Inferior parietal cortex (tissue), 1 donor: ENCODE results near the gene FLT4.

Experiments
- DNase-seq: peaks from one replicate; pipeline ENCODE4 v3.0.0-alpha.2; 2016; ENCODE audit errors: extremely low spot score

Gene FLT4

GRCh38 chr5:180626661-180627385, 22.6 kb downstream of the FLT4 start:
- no peak for DNase-seq

- no peak for DNase-seq
Observed at GRCh38 chr5:180625791-180626660, 23.4 kb downstream of the FLT4 start.

- DNase-seq = no peak
Observed at GRCh38 chr5:180625125-180625790, 24.1 kb downstream of the FLT4 start.

- DNase-seq = no peak
Observed at GRCh38 chr5:180624587-180624986, 24.8 kb downstream of the FLT4 start.

- DNase-seq = no peak
Observed at GRCh38 chr5:180623844-180624243, 25.6 kb downstream of the FLT4 start.

- no peak for DNase-seq
Observed at GRCh38 chr5:180623411-180623834, 26.0 kb downstream of the FLT4 start.

- no peak for DNase-seq
Observed at GRCh38 chr5:180622910-180623309, 26.5 kb downstream of the FLT4 start.

GRCh38 chr5:180621311-180621710, 28.1 kb downstream of the FLT4 start:
- DNase-seq = no peak

GRCh38 chr5:180620014-180620413, 29.4 kb downstream of the FLT4 start:
- no peak for DNase-seq

GRCh38 chr5:180619563-180619915, 29.9 kb downstream of the FLT4 start:
- DNase-seq = no peak

- DNase-seq = no peak
Observed at GRCh38 chr5:180618829-180619562, 30.4 kb downstream of the FLT4 start.

- DNase-seq = no peak
Observed at GRCh38 chr5:180618487-180618828, 30.9 kb downstream of the FLT4 start.

GRCh38 chr5:180613814-180614188, 35.6 kb downstream of the FLT4 start:
- DNase-seq = no peak

- no peak for DNase-seq
Observed at GRCh38 chr5:180613188-180613813, 36.1 kb downstream of the FLT4 start.

- DNase-seq = no peak
Observed at GRCh38 chr5:180612683-180613082, 36.7 kb downstream of the FLT4 start.

GRCh38 chr5:180611140-180611850, 38.1 kb downstream of the FLT4 start:
- no peak for DNase-seq

- DNase-seq = no peak
Observed at GRCh38 chr5:180609817-180610550, 39.4 kb downstream of the FLT4 start.

GRCh38 chr5:180609386-180609785, 40.0 kb downstream of the FLT4 start:
- no peak for DNase-seq

- DNase-seq = no peak
Observed at GRCh38 chr5:180608572-180609310, 40.7 kb downstream of the FLT4 start.
